Kidney epithelial cell (primary cell): ENCODE results near the gene ST6GAL2. TPM values are rescaled to one million over a fixed set of nuclear protein-coding genes. Genes with fewer than 3 reads are reported as not detected.

Source experiments
- DNase-seq: peaks from one replicate; pipeline ENCODE4 v3.0.0-alpha.2; 2010; ENCODE audit warnings: low read depth
- H3K27me3 ChIP-seq: 2 replicates; pipeline ENCODE4 v1.6.0; 2011; ENCODE audit warnings: low read length; ENCODE audit not compliant: control insufficient read depth, insufficient read depth
- H3K36me3 ChIP-seq: 2 replicates; pipeline ENCODE4 v1.5.1; 2011; ENCODE audit warnings: low read length; ENCODE audit not compliant: control insufficient read depth, insufficient read depth
- H3K4me3 ChIP-seq: 2 replicates; pipeline ENCODE4 v1.5.1; 2011; ENCODE audit warnings: low read depth, mild to moderate bottlenecking, control low read depth, low read length
- total RNA-seq: library from RNA; depleted of rRNA; stranded (reverse); fragments of >200 nt; gene quantifications from 2 replicates; pipeline ENCODE4 v1.2.3, GENCODE V29; 2015
- TF ChIP-seq, protein P1 (sequence below): IDR thresholded peaks from 2 replicates; pipeline ENCODE4 v1.5.1; 2011; ENCODE audit warnings: mild to moderate bottlenecking, moderate library complexity, low read length, control low read depth, inconsistent platforms; ENCODE audit not compliant: insufficient read depth, poor library complexity, severe bottlenecking

Gene ST6GAL2
- total RNA-seq, 1 donor from 2014 or later, result 4.5 TPM

- TF ChIP-seq, protein P1, sequence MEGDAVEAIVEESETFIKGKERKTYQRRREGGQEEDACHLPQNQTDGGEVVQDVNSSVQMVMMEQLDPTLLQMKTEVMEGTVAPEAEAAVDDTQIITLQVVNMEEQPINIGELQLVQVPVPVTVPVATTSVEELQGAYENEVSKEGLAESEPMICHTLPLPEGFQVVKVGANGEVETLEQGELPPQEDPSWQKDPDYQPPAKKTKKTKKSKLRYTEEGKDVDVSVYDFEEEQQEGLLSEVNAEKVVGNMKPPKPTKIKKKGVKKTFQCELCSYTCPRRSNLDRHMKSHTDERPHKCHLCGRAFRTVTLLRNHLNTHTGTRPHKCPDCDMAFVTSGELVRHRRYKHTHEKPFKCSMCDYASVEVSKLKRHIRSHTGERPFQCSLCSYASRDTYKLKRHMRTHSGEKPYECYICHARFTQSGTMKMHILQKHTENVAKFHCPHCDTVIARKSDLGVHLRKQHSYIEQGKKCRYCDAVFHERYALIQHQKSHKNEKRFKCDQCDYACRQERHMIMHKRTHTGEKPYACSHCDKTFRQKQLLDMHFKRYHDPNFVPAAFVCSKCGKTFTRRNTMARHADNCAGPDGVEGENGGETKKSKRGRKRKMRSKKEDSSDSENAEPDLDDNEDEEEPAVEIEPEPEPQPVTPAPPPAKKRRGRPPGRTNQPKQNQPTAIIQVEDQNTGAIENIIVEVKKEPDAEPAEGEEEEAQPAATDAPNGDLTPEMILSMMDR, result no peak
- no peak for DNase-seq
- H3K4me3 ChIP-seq, result no peak overlapping the region
- no peaks in the 10 kb centered on the region for H3K27me3 ChIP-seq
- H3K36me3 ChIP-seq, result no peaks in the 10 kb centered on the region
Measured at GRCh38 chr2:106816974-106817373, 69.0 kb downstream of the ST6GAL2 start.

DNA sequence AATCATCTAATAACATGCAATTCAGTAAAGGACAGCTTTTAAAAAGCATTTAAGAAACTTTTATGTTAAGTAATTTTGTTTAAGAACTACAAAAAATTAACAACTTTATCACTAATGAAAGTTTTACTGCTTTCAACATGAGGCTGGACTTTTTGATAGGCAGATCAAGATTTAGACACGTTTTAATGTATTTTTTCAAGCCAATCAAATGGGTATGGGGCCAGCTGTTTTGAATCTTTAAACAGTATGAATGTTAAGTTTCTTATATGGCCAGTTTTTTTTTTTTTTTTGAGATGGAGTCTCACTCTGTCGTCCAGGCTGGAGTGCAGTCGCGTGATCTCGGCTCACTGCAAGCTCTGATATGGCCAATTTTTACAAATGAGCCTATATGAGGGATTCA is 73.1 kb downstream of the ST6GAL2 start:
- TF ChIP-seq, protein P1, result no peak
- no peak overlapping the region for H3K4me3 ChIP-seq
- H3K27me3 ChIP-seq, result no peaks in the 10 kb centered on the region
- no peaks in the 10 kb centered on the region for H3K36me3 ChIP-seq
- no peak for DNase-seq

- no peaks in the 10 kb centered on the region for H3K27me3 ChIP-seq
- TF ChIP-seq, protein P1, result no peak
- no peaks in the 10 kb centered on the region for H3K36me3 ChIP-seq
- H3K4me3 ChIP-seq, result no peak overlapping the region
- DNase-seq, result no peak
Measured at GRCh38 chr2:106812383-106812782, 73.6 kb downstream of the ST6GAL2 start.

DNA sequence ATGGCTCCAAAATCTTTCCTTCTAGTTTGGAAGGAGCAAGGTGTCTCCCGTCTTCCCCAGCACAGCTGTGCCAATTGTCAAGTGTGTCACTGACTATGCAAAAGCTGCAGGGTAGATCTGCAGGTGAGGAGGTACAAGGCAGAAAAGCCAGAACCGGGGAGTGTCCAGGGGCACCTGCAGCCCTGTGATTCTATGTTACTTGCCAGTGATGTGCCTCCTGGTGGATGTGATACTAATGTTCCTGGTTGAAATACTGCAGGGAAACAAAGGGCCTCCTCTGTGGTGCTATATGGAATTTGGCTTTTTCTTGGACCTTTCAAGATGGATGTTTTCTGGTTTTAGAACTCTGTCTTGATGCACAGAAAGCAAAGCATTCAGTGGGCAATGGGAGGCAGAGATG is 80.3 kb downstream of the ST6GAL2 start:
- Histone ChIP-seq H3K36me3 (no peaks in the 10 kb centered on the region), H3K27me3 (no peaks in the 10 kb centered on the region), H3K4me3 (no peak overlapping the region)
- no peak for DNase-seq
- TF ChIP-seq, protein P1, result no peak

DNA sequence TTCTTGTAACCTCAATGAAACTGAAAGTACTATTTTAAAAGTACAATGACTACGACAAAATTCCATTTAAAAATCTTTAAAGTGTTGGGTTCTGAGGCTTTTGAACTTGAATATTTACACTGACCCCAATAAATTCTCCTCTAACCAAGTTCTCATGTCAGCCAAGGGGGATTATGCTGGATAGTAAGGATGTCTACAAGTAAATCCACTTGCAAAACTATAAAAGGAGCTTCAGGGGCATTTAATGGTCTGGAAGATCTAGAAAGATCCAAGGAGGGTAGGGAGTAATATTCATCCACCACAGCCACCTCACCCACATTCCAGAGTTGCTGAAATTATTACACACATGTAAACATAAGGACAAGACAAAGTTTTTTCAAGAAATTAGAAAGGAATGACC is 81.8 kb downstream of the ST6GAL2 start:
- TF ChIP-seq, protein P1, result no peak
- Histone ChIP-seq H3K27me3 (no peaks in the 10 kb centered on the region), H3K36me3 (no peaks in the 10 kb centered on the region), H3K4me3 (no peak overlapping the region)
- DNase-seq, result no peak

DNA sequence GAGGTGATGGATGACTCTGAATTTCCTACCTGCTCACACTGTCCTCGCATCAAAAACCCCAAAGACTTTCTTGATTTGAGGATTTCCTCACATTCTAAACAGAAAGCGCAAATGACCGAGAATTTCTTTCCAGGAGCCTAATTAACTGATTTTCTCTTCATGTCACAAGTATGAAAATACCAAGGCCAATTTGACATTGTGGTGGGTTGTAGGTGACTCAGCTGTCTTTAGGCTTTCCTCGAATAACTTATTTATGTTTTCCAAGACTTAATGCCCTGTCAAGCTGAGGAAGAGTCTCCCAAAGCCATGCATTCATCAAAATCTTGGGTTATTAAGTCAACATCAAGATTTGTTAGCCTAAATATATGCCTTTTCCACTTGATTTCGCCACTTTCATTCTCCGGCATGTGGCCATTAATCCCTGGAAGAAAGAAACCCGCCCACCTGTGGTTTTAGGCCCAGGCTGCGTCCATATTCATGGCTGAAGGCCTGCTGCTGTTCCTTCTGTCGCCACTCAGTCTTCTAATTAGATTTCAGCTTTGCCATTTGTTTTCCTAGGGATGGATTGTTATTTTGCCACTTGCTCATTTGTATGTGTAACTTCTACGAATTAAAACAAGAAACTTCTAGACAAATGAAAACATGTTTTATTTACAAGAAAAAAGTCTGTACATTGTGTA is 84.9 kb downstream of the ST6GAL2 start:
- H3K36me3 ChIP-seq, result no peaks in the 10 kb centered on the region
- H3K4me3 ChIP-seq, result no peak overlapping the region
- no peaks in the 10 kb centered on the region for H3K27me3 ChIP-seq
- TF ChIP-seq, protein P1, result no peak
- DNase-seq, result no peak
